PC-9 (cell line): ENCODE data around the gene EVI5. TPM values are rescaled to one million over a fixed set of nuclear protein-coding genes. Genes with fewer than 3 reads are reported as not detected.

Source experiments
- BruUV-seq: library from RNA; stranded (reverse); fragments of 400-500 nt; replicated peaks from 2 replicates; lab custom pipeline; 2021; lab: Mats Ljungman, UMichigan
- CTCF ChIA-PET: fragments of 300-600 bp; sonication (Branson Sonifier 250); formaldehyde crosslinking; loops from one replicate; lab custom pipeline; 2022; ENCODE audit warnings: antibody characterized with exemption; lab: Charles Lee
- POLR2A ChIA-PET: fragments of 300-600 bp; sonication (Branson Sonifier 250); formaldehyde crosslinking; loops from one replicate; lab custom pipeline; 2022; ENCODE audit warnings: antibody characterized with exemption; ENCODE audit not compliant: unreplicated experiment; lab: Charles Lee
- DNase-seq, 2 experiments: peaks; one replicate each; pipeline versions ENCODE4 v3.0.0 to v3.0.0-alpha.2; 2015 to 2022; ENCODE audit warnings: mixed read lengths in 1 of 2
- H2AFZ ChIP-seq: fragments of 200-600 bp; sonication (generic); 2 replicates; pipeline ENCODE4 v1.8.1; 2017; ENCODE audit warnings: antibody characterized with exemption
- H3F3A ChIP-seq: fragments of 200-600 bp; sonication (generic); 2 replicates; pipeline ENCODE4 v1.8.1; 2017; ENCODE audit warnings: antibody characterized with exemption, mild to moderate bottlenecking, low read depth; ENCODE audit not compliant: insufficient read depth
- H3K27ac ChIP-seq: fragments of 200-600 bp; sonication (generic); 2 replicates; pipeline ENCODE4 v1.6.1; 2016; ENCODE audit warnings: mixed run types
- H3K27me3 ChIP-seq: fragments of 200-600 bp; sonication (generic); 2 replicates; pipeline ENCODE4 v1.6.1; 2016; ENCODE audit warnings: low read depth, mixed run types; ENCODE audit not compliant: insufficient read depth
- H3K36me3 ChIP-seq: fragments of 200-600 bp; sonication (generic); 2 replicates; pipeline ENCODE4 v1.6.1; 2016; ENCODE audit warnings: low read depth, mixed run types
- H3K4me1 ChIP-seq: fragments of 200-600 bp; sonication (generic); replicated peaks from 2 replicates; pipeline ENCODE4 v1.6.1; 2016; ENCODE audit warnings: mixed run types; ENCODE audit not compliant: insufficient read depth
- H3K4me2 ChIP-seq: fragments of 200-600 bp; sonication (generic); 2 replicates; pipeline ENCODE4 v1.6.1; 2017; ENCODE audit warnings: mixed run types
- H3K4me3 ChIP-seq: fragments of 200-600 bp; sonication (generic); 2 replicates; pipeline ENCODE4 v1.6.1; 2016; ENCODE audit warnings: mixed run types
- H3K79me2 ChIP-seq: fragments of 200-600 bp; sonication (generic); 2 replicates; pipeline ENCODE4 v1.6.1; 2017; ENCODE audit warnings: low read depth, mixed run types
- H3K9me2 ChIP-seq: fragments of 200-600 bp; sonication (generic); 2 replicates; pipeline ENCODE4 v1.8.1; 2017; ENCODE audit warnings: mild to moderate bottlenecking; ENCODE audit not compliant: insufficient read depth
- H3K9me3 ChIP-seq: fragments of 200-600 bp; sonication (generic); 2 replicates; pipeline ENCODE4 v1.8.1; 2016; ENCODE audit warnings: low read depth; ENCODE audit not compliant: insufficient read depth
- H4K20me1 ChIP-seq: fragments of 200-600 bp; sonication (generic); 2 replicates; pipeline ENCODE4 v1.8.1; 2017; ENCODE audit not compliant: insufficient read depth
- CTCF ChIP-seq: fragments of 200-600 bp; sonication (generic); conservative IDR thresholded peaks from 2 replicates; pipeline ENCODE4 v1.6.1; 2017; ENCODE audit warnings: mixed run types, antibody characterized with exemption, mild to moderate bottlenecking, moderate library complexity
- EZH2 ChIP-seq: fragments of 200-600 bp; sonication (generic); IDR thresholded peaks from 2 replicates; pipeline ENCODE4 v1.8.0; 2017; ENCODE audit warnings: antibody characterized with exemption, low read depth
- intact Hi-C: fragments of 100-400 bp; cut with micrococcal nuclease; formaldehyde crosslinking; loops from one replicate; pipeline ENCODE4 v1.10.0; 2022; ENCODE audit not compliant: unreplicated experiment
- total RNA-seq: library from RNA; stranded (reverse); gene quantifications from 2 replicates; pipeline ENCODE4 v1.2.3, GENCODE V29; 2021

The EVI5 gene
- total RNA-seq, 1 experiment from 2014 or later, result 32.0 TPM

GRCh38 chr1:92551916-92552315 lies 233.0 kb downstream of the EVI5 start:
- Histone ChIP-seq H3K27ac (no peak overlapping the region), H3K9me3 (no peaks in the 10 kb centered on the region), H3F3A (no peaks in the 10 kb centered on the region), H4K20me1 (no peaks in the 10 kb centered on the region), H3K4me1 (no peaks in the 10 kb centered on the region), H3K9me2 (no peaks in the 10 kb centered on the region; the same call in 1 of the 2 replicates), H3K27me3 (no peaks in the 10 kb centered on the region), H3K4me2 (no peak overlapping the region), H3K4me3 (no peak overlapping the region), H2AFZ (no peak overlapping the region), H3K79me2 (no peaks in the 10 kb centered on the region), H3K36me3 (no peaks in the 10 kb centered on the region)
- CTCF ChIA-PET, result no interaction called here
- intact Hi-C loops, result no loop called here
- DNase-seq, result no peak
- POLR2A ChIA-PET, result no interaction called here
- no TSS peak for BruUV-seq
- no peak for TF ChIP-seq CTCF
- no peak for TF ChIP-seq EZH2

GRCh38 chr1:92544756-92545165 lies 240.1 kb downstream of the EVI5 start:
- Histone ChIP-seq H2AFZ (no peak overlapping the region), H3K27me3 (no peaks in the 10 kb centered on the region), H3K4me1 (no peaks in the 10 kb centered on the region), H3K9me3 (no peaks in the 10 kb centered on the region), H3K9me2 (no peaks in the 10 kb centered on the region), H3K4me2 (no peak overlapping the region), H3F3A (no peaks in the 10 kb centered on the region), H3K36me3 (no peaks in the 10 kb centered on the region), H3K27ac (no peak overlapping the region), H4K20me1 (no peaks in the 10 kb centered on the region), H3K79me2 (no peaks in the 10 kb centered on the region), H3K4me3 (no peak overlapping the region)
- ChIA-PET CTCF (no interaction called here), POLR2A (interaction anchor here (0.5 kb wide), 1 partner anchor 192 kb away, joined by 6 read pairs; no protein-coding TSS in a partner anchor)
- intact Hi-C loops, result no loop called here
- no peak for TF ChIP-seq EZH2
- no peak for TF ChIP-seq CTCF
- no TSS peak for BruUV-seq
- no peak for DNase-seq

GRCh38 chr1:92543131-92544055 lies 241.5 kb downstream of the EVI5 start:
- Histone ChIP-seq H3K36me3 (no peaks in the 10 kb centered on the region), H3K27ac (no peak overlapping the region), H3K9me3 (no peaks in the 10 kb centered on the region), H3K4me3 (no peak overlapping the region), H2AFZ (no peak overlapping the region), H4K20me1 (no peaks in the 10 kb centered on the region), H3K4me1 (no peaks in the 10 kb centered on the region), H3K9me2 (no peaks in the 10 kb centered on the region), H3F3A (no peaks in the 10 kb centered on the region), H3K4me2 (no peak overlapping the region), H3K79me2 (no peaks in the 10 kb centered on the region), H3K27me3 (no peaks in the 10 kb centered on the region)
- no peak for DNase-seq
- CTCF ChIA-PET, result no interaction called here
- BruUV-seq, result no TSS peak
- no peak for TF ChIP-seq CTCF
- POLR2A ChIA-PET, result no interaction called here
- intact Hi-C loops, result no loop called here
